Effector memory CD4-positive, alpha-beta T cell (primary cell): ENCODE results near the gene PLEKHG2.
A peak's percentile ranks its signal among the peaks of the same experiment; 100 is the strongest.

Experiments used
- DNase-seq, 3 donors: peaks; one replicate each; pipeline ENCODE4 v3.0.0-alpha.2; 2020
- H3K27ac ChIP-seq: 2 replicates; pipeline ENCODE4 v1.7.0; 2013; ENCODE audit warnings: mild to moderate bottlenecking, low read length, moderate library complexity; ENCODE audit not compliant: insufficient read depth, poor library complexity, severe bottlenecking
- H3K27me3 ChIP-seq: replicated peaks from 2 replicates; pipeline ENCODE4 v1.7.0; 2013; ENCODE audit warnings: mild to moderate bottlenecking, low read length; ENCODE audit not compliant: insufficient read depth, control insufficient read depth, poor library complexity, severe bottlenecking
- H3K36me3 ChIP-seq: 2 replicates; pipeline ENCODE4 v1.7.0; 2013; ENCODE audit warnings: mild to moderate bottlenecking, low read length, moderate library complexity; ENCODE audit not compliant: control insufficient read depth, insufficient read depth
- H3K4me1 ChIP-seq: 2 replicates; pipeline ENCODE4 v1.7.0; 2013; ENCODE audit warnings: low read length, mild to moderate bottlenecking; ENCODE audit not compliant: control insufficient read depth, insufficient read depth, poor library complexity, severe bottlenecking
- H3K4me3 ChIP-seq: 2 replicates; pipeline ENCODE4 v1.7.0; 2013; ENCODE audit warnings: low read length, low read depth, mild to moderate bottlenecking; ENCODE audit not compliant: insufficient read depth, poor library complexity, severe bottlenecking
- H3K9me3 ChIP-seq: 2 replicates; pipeline ENCODE4 v1.7.0; 2013; ENCODE audit warnings: mild to moderate bottlenecking, low read length, moderate library complexity; ENCODE audit not compliant: control insufficient read depth

The PLEKHG2 gene

DNA sequence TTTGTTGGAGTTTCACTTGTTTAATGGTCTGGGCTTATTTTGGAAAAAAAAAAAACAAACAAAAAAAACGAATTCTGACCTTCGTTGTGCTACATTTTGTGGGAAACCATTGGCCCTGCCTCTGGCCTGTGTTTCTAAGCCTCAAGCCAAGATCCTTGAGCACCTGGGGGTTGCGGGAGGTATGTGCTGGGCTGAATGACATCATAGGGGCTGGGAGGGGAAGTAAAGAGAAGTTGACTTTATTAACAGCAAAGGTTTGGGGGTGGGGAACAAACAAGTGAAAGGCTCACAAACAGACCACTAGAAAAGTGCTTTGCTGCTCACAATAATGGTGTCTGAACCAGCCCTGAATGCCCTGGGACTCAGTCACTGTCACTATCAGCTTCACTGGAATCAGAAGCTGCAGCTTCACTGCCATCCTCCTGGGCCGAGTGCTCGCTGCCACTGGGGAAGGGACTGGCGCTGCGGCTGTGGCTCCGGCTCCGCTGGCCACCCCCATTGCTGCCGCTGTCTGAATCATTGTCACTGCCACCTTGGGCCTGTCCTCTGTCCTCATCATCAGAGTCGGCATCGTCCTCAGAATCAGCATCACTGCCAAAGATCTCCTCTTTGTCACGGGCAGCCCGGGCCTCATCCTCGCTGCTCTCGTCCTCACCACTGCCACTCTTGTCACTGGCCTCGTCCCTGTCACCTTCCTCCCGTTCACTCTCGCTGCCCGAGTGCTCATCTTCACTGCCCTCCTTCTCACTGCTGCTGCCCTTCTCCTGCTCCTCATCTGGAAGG is 26.6 kb upstream of the PLEKHG2 start:
- Histone ChIP-seq H3K4me3 (no peak overlapping the region), H3K9me3 (no peaks in the 10 kb centered on the region), H3K27ac (no peak overlapping the region), H3K36me3 (peaks cover 74% of the 10 kb centered on the region), H3K27me3 (no peaks in the 10 kb centered on the region), H3K4me1 (peaks cover 7% of the 10 kb centered on the region)
- DNase-seq, result no peak

DNA sequence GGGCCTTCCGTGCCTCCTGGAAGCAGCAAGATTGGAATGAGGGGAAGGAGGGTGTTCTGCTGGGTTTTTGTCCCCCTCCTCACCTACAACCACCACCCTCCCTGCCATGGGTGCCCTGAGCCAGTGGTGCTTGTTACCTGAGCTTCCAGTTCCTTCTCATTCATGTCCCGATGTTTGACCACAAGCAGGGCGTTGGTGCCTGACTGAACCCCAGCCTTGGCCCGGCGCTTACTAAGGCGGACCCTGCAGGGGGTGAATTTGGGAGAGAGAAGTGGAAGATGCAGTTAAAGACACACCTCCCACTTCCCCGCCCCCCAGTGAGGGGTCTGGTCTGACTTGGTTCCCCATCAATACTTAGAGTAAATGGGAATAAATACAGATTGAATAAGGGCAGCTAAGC is 25.9 kb upstream of the PLEKHG2 start:
- no peak overlapping the region for H3K4me3 ChIP-seq
- H3K9me3 ChIP-seq, result no peaks in the 10 kb centered on the region
- no peak overlapping the region for H3K27ac ChIP-seq
- peaks cover 66% of the 10 kb centered on the region for H3K36me3 ChIP-seq
- peaks cover 7% of the 10 kb centered on the region for H3K4me1 ChIP-seq
- no peak for DNase-seq
- H3K27me3 ChIP-seq, result no peaks in the 10 kb centered on the region

DNA sequence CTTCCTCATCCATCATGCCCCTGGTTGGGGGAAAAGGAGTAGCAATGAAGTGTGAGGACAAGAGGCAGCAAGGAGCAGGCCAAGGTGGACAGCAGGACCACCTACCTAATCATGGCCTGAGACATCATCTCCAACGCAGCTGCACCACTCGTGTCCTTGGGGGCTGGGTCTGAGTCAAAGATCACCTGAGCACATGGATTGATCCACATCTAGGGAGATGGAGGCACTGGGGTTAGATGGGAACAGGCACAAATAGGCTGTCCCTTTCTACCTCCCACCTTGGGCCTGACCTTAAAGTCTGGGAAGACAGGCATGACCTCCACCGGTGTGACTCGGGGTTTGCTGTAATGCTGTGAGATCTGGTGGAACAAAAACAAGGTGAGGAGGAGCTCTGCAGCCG is 23.8 kb upstream of the PLEKHG2 start:
- DNase-seq, result no peak

DNA sequence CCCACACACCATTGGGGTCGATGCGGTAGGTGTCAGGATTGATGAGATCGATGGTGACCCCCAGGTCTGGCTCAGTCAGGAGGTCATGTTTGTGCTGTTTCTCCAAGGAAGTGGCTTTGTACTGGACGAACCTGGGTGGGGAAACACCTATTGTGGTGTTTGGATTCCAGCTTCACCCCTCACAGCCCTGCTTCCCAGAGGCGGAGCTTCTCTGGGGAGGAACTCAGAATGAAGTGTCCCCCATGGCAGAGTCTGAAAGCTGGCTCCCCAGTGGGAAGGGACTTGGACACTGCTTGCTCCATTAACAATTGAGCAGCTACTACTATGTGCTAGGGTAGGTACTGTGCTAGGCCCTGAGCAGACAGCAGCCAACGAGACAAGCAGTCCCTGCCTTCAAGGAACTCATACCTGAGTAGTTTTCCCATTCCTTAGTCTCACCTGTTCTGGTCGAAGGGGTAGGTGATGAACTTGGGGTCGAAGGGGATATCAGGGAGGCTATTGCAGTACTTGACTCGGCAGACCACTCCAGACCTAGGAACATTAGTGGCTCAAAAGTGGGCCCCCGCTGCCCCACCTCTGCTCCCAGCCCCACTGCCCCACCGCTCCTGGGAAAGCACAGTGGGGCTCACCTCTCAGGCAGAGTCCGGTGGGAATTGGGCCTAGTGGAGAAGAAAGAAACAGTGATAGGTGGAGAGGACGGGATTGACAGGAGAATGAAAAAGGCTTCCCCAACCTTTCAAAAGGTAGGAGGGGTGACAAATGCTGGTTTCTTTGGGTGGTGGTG is 22.6 kb upstream of the PLEKHG2 start:
- H3K4me1 ChIP-seq, result peaks cover 12% of the 10 kb centered on the region
- DNase-seq, result no peak
- H3K27me3 ChIP-seq, result no peaks in the 10 kb centered on the region
- H3K9me3 ChIP-seq, result no peaks in the 10 kb centered on the region
- peak overlapping the region; percentile 71 for H3K4me3 ChIP-seq
- peak overlapping the region; percentile 98 for H3K27ac ChIP-seq
- peaks cover 59% of the 10 kb centered on the region for H3K36me3 ChIP-seq

More for the DNA sequence above, 23.8 kb upstream of the PLEKHG2 start:
- H3K4me1 ChIP-seq, result peaks cover 12% of the 10 kb centered on the region
- H3K4me3 ChIP-seq, result no peak overlapping the region
- peak overlapping the region; percentile 98 for H3K27ac ChIP-seq
- no peaks in the 10 kb centered on the region for H3K9me3 ChIP-seq
- no peaks in the 10 kb centered on the region for H3K27me3 ChIP-seq
- H3K36me3 ChIP-seq, result peaks cover 58% of the 10 kb centered on the region

DNA sequence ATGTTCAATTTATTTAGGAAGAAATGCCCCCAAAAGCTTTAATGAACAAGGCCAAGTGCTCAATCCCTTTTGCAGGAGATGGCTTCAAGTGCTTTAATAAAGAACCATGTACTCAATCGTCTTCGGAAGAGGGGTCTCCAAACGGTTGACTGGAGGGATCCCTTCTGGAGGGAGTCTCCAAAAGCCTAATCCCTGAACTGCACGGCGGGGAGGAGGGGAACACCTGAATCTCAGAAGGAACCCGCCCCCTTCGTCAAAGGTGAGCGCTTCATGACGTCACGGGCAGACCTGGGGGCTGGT is 22.1 kb upstream of the PLEKHG2 start:
- Histone ChIP-seq H3K27me3 (no peaks in the 10 kb centered on the region), H3K27ac (peak overlapping the region; percentile 98), H3K4me3 (peak overlapping the region; percentile 71), H3K4me1 (peaks cover 12% of the 10 kb centered on the region), H3K9me3 (no peaks in the 10 kb centered on the region), H3K36me3 (peaks cover 60% of the 10 kb centered on the region)
- DNase-seq, result peak in 2 of 3 donors; percentile 78 to 85

DNA sequence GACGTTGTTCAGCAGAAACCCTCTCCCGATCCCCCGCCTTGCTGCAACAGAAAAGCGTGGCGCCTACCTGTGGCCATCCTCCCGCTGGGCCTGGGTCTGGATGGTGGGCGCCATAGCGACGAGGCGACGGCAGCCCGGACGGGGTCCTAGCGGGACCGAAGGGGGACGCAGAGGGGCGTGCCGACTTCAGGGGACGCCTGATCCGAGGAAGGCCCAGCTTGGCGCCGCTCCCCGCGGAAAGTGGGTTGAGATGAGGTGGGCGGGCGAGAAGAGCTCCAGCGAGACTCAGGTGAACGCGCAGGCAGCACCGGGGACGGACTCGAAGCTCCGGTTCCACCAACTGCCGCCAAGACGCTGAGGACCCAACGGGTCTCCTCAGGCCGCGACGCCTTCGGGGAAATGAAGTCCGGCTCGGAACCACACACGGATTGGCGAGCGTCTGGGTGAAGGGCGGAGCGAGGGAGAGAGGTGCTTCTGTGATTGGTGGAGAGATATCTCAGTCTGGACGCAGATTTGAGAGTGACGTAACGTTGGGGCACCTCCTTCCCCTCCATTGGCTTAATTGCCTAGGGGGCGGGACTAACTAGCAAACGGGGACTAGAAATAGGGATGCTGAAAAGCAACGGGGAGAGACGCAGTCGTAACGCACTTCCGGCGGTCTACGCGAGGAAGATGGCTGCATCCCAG is 21.6 kb upstream of the PLEKHG2 start, which contains the start of the genes MED29 and PAF1:
Gene MED29 (plus strand): TSS at position 628 of the 687 bp plus-strand sequence. CDS start 45 bp downstream, at position 673.
Gene PAF1 (minus strand): TSS at position 356 of the 687 bp plus-strand sequence. CDS start 242 bp downstream, at position 114.
- no peaks in the 10 kb centered on the region for H3K27me3 ChIP-seq

DNA sequence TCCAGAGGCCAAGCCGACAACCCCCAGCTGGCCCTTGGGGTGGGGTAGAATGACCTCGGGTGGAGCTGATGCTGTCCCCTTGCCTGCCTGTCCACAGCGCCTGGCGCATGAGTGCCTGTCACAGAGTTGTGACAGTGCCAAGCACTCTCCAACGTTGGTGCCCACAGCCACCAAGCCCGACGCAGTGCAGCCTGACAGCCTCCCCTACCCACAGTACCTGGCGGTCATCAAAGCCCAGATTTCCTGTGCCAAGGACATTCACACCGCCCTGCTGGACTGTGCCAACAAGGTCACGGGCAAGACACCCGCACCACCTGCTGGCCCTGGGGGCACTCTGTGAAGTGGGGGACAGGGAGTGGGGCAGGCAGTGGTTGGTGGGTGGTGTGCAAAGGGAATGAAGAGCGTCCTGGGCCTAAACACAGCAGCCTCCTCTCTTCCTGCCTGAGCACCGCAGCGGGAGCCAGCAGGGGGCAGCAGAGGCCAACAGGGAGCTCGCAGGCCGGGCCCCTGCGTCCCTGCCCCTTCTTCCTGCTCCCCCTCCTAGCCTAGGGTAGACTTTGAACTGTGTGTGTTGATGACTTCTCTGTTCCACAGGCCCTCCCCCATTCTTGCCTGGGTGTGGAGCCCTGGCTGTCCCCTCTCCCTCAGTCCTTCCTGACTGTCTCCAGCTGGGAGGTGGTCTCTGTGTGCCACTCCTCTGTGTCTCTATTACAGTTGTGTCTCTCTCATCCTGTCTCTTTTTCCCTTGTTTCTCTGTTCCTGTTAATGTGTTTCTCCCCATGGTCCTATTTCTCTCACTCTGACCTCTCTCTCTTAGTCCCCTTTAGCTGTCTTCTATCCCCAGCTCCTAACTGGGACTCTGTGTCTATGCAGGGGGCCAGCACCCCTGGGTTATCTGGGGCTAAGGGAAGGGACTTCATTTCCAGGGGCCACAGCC is 14.8 kb upstream of the PLEKHG2 start:
- peaks cover 19% of the 10 kb centered on the region for H3K36me3 ChIP-seq
- peaks cover 40% of the 10 kb centered on the region for H3K4me1 ChIP-seq
- H3K27ac ChIP-seq, result peak overlapping the region; percentile 66
- H3K27me3 ChIP-seq, result no peaks in the 10 kb centered on the region
- peak; percentile 81 to 85 (median 85) for DNase-seq
- no peak overlapping the region for H3K4me3 ChIP-seq
- no peaks in the 10 kb centered on the region for H3K9me3 ChIP-seq

More for the DNA sequence above, 21.6 kb upstream of the PLEKHG2 start, which contains the start of the genes MED29 and PAF1:
- DNase-seq, result peak; percentile 96
- peaks cover 12% of the 10 kb centered on the region for H3K4me1 ChIP-seq
- H3K9me3 ChIP-seq, result no peaks in the 10 kb centered on the region
- H3K27ac ChIP-seq, result peak within 1 kb of the TSS; percentile 98
- H3K4me3 ChIP-seq, result peak within 1 kb of the TSS; percentile 82
- peaks cover 55% of the 10 kb centered on the region for H3K36me3 ChIP-seq

DNA sequence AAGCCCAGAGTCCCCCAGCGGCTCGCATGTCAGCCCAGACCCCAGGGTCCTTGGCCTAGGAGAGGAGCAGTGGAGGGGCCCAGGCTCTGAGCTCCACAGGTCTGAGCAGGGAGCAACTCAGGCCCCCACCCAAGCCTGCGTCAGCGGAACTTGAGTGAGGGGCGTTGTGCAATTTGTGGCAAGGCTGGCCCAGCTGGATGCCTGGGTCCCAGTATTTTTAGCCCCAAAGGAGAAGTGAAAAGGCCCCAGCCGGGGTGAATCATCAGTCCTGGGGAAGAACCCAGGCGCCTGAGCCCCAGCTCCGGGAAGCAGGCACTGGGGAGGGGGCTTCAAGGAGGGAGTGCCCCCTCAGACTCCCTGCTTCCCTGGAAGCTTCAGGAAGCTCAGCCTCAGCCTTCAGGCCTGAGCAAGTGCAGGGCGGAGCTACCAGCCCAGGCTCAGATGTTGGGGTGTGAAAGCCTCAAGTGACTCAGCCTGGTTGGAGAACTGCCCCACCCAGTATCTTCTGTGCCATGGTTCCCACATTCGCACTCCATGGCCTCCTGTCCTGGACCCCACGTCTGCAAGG is 14.1 kb upstream of the PLEKHG2 start:
- peak overlapping the region; percentile 66 for H3K27ac ChIP-seq
- H3K4me3 ChIP-seq, result no peak overlapping the region
- peaks cover 47% of the 10 kb centered on the region for H3K4me1 ChIP-seq
- peak in 1 of 3 donors; percentile 49 for DNase-seq
- peaks cover 18% of the 10 kb centered on the region for H3K36me3 ChIP-seq
- H3K27me3 ChIP-seq, result no peaks in the 10 kb centered on the region
- H3K9me3 ChIP-seq, result no peaks in the 10 kb centered on the region

DNA sequence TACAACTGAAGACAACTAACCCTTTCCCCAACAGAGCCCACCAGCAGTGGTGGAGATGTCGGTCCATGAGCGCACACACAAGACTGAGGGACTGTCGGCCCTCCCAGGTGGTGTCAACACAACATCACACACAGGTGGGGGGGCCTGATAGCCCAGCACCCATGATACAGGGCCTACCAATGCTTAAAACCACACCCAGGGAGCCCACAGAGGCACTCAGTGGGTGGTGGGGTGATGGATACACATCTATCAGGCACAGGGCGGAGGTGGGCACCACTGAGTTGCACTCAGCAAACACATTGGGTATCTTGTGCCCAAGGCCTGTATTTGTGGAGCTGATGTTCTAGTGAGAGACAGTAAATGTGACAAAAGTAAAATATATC is 12.8 kb upstream of the PLEKHG2 start:
- Histone ChIP-seq H3K4me1 (peaks cover 57% of the 10 kb centered on the region), H3K36me3 (peaks cover 7% of the 10 kb centered on the region), H3K27me3 (no peaks in the 10 kb centered on the region), H3K9me3 (no peaks in the 10 kb centered on the region), H3K4me3 (no peak overlapping the region), H3K27ac (peak overlapping the region; percentile 100)
- no peak for DNase-seq
